Liver (tissue), 9 donors: ENCODE data around the gene ZFAND3. TPM values are rescaled to one million over a fixed set of nuclear protein-coding genes. Genes with fewer than 3 reads are reported as not detected.

Experiments
- DNase-seq: peaks from one replicate; pipeline ENCODE4 v3.0.0-alpha.2; 2017; ENCODE audit warnings: low spot score
- H3K27ac ChIP-seq, 2 donors: one replicate each; pipeline ENCODE4 v1.7.0; 2013; ENCODE audit warnings: inconsistent platforms in 2 of 2, low read length in 2 of 2, control low read depth in 1 of 2, low read depth in 1 of 2, mild to moderate bottlenecking in 1 of 2
- H3K27me3 ChIP-seq, 4 donors: one replicate each; pipeline versions ENCODE4 v1.6.1 to v1.7.0; 2013; ENCODE audit warnings: low read length in 3 of 4, inconsistent platforms in 1 of 4, mild to moderate bottlenecking in 1 of 4, moderate library complexity in 1 of 4; ENCODE audit not compliant: control insufficient read depth in 4 of 4, insufficient read depth in 4 of 4
- H3K36me3 ChIP-seq, 4 donors: one replicate each; pipeline versions ENCODE4 v1.6.1 to v1.7.0; 2013; ENCODE audit warnings: low read length in 3 of 4, mild to moderate bottlenecking in 3 of 4, low read depth in 1 of 4, moderate library complexity in 1 of 4; ENCODE audit not compliant: control insufficient read depth in 4 of 4, insufficient read depth in 3 of 4
- H3K4me1 ChIP-seq, 4 donors: one replicate each; pipeline versions ENCODE4 v1.6.1 to v1.7.0; 2013; ENCODE audit warnings: low read length in 3 of 4, mild to moderate bottlenecking in 3 of 4, moderate library complexity in 1 of 4; ENCODE audit not compliant: control insufficient read depth in 4 of 4, insufficient read depth in 4 of 4
- H3K4me3 ChIP-seq, 3 donors: one replicate each; pipeline versions ENCODE4 v1.6.1 to v1.7.0; 2013; ENCODE audit warnings: low read length in 3 of 3, control low read depth in 1 of 3, low read depth in 1 of 3, mild to moderate bottlenecking in 1 of 3
- H3K9ac ChIP-seq, 2 donors: one replicate each; pipeline ENCODE4 v1.7.0; 2013; ENCODE audit warnings: low read length in 2 of 2, mild to moderate bottlenecking in 2 of 2, moderate library complexity in 2 of 2, control low read depth in 1 of 2, low read depth in 1 of 2
- H3K9me3 ChIP-seq, 4 donors: one replicate each; pipeline versions ENCODE4 v1.6.1 to v1.7.0; 2013; ENCODE audit warnings: low read length in 3 of 4; ENCODE audit not compliant: control insufficient read depth in 4 of 4
- GABPA ChIP-seq, 2 donors: IDR thresholded peaks in 1 of 2; conservative IDR thresholded peaks in 1 of 2; 2 replicates each; pipeline ENCODE4 v1.6.1; 2016; ENCODE audit warnings: antibody characterized with exemption in 2 of 2, mild to moderate bottlenecking in 1 of 2, moderate library complexity in 1 of 2
- HNF4A ChIP-seq, 2 donors: conservative IDR thresholded peaks; 2 replicates each; pipeline ENCODE4 v1.6.1; 2016; ENCODE audit warnings: antibody characterized with exemption in 2 of 2, mild to moderate bottlenecking in 2 of 2
- JUND ChIP-seq, 2 donors: IDR thresholded peaks; 2 replicates each; pipeline ENCODE4 v1.6.1; 2016; ENCODE audit warnings: antibody characterized with exemption in 2 of 2
- RAD21 ChIP-seq, 2 donors: IDR thresholded peaks; 2 replicates each; pipeline ENCODE4 v1.6.1; 2016; ENCODE audit warnings: antibody characterized with exemption in 2 of 2, mild to moderate bottlenecking in 2 of 2
- RXRA ChIP-seq, 2 donors: IDR thresholded peaks; 2 replicates each; pipeline ENCODE4 v1.6.1; 2017 to 2018; ENCODE audit warnings: antibody characterized with exemption in 2 of 2, mild to moderate bottlenecking in 1 of 2
- TAF1 ChIP-seq: conservative IDR thresholded peaks from 2 replicates; pipeline ENCODE4 v1.6.1; 2016; ENCODE audit warnings: antibody characterized with exemption, mild to moderate bottlenecking
- YY1 ChIP-seq: IDR thresholded peaks from 2 replicates; pipeline ENCODE4 v1.6.1; 2016; ENCODE audit warnings: antibody characterized with exemption, mild to moderate bottlenecking
- ZBTB33 ChIP-seq: IDR thresholded peaks from 2 replicates; pipeline ENCODE4 v1.6.1; 2016; ENCODE audit warnings: antibody characterized with exemption
- WGBS: extraction: QIAGEN DNeasy Blood & Tissue Kit; methylation state at CpG from one replicate; pipeline ENCODE4 v1.1.7; 2013; 5-methylcytosine and 5-hydroxymethylcytosine counted together
- polyA plus RNA-seq, 2 donors: library from polyadenylated mRNA; stranded (reverse) in 1 of 2; unstranded in 1 of 2; fragments of 200-250 nt in 1 of 2; fragments of >200 nt in 1 of 2; fragmentation: Nextera tagmentation in 1 of 2; extraction: Ambion mirVana in 1 of 2; gene quantifications; one replicate each; pipeline versions ENCODE4 v1.2.1 to v1.2.3, GENCODE V29; 2013 to 2015
- total RNA-seq, 2 donors: library from RNA; depleted of rRNA; stranded (reverse); fragments of >200 nt; gene quantifications; one replicate each; pipeline ENCODE4 v1.2.3, GENCODE V29; 2014
- TF ChIP-seq, protein P1 (sequence below): IDR thresholded peaks from 2 replicates; pipeline ENCODE4 v1.6.1; 2016; ENCODE audit warnings: antibody characterized with exemption, mild to moderate bottlenecking
- donor health status: healthy.
- donor health status: healthy.
- donor health status: healthy.
- donor health status: healthy.
- donor health status: healthy.

ZFAND3 gene
- total and polyA plus RNA-seq, 4 donors: 7.7 to 37.5 (median 23.1) TPM

- H3K9ac ChIP-seq: no peak overlapping the region
- no peaks in the 10 kb centered on the region for H3K36me3 ChIP-seq
- DNase-seq: no peak
- H3K4me1 ChIP-seq: peaks cover 14 to 51% (median 42%) of the 10 kb centered on the region in 4 donors
- no peak overlapping the region for H3K27ac ChIP-seq
- H3K27me3 ChIP-seq: no peaks in the 10 kb centered on the region
- H3K4me3 ChIP-seq: no peak overlapping the region
- WGBS: 96% methylated on average over 2 of the region's 2 CpGs
- no peak for TF ChIP-seq GABPA (IDR thresholded peaks at IDR 0.05 in 1 of 2, conservative IDR thresholded peaks at IDR 0.05 in 1 of 2)
- TF ChIP-seq, protein P1, sequence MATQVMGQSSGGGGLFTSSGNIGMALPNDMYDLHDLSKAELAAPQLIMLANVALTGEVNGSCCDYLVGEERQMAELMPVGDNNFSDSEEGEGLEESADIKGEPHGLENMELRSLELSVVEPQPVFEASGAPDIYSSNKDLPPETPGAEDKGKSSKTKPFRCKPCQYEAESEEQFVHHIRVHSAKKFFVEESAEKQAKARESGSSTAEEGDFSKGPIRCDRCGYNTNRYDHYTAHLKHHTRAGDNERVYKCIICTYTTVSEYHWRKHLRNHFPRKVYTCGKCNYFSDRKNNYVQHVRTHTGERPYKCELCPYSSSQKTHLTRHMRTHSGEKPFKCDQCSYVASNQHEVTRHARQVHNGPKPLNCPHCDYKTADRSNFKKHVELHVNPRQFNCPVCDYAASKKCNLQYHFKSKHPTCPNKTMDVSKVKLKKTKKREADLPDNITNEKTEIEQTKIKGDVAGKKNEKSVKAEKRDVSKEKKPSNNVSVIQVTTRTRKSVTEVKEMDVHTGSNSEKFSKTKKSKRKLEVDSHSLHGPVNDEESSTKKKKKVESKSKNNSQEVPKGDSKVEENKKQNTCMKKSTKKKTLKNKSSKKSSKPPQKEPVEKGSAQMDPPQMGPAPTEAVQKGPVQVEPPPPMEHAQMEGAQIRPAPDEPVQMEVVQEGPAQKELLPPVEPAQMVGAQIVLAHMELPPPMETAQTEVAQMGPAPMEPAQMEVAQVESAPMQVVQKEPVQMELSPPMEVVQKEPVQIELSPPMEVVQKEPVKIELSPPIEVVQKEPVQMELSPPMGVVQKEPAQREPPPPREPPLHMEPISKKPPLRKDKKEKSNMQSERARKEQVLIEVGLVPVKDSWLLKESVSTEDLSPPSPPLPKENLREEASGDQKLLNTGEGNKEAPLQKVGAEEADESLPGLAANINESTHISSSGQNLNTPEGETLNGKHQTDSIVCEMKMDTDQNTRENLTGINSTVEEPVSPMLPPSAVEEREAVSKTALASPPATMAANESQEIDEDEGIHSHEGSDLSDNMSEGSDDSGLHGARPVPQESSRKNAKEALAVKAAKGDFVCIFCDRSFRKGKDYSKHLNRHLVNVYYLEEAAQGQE: no peak
- TF ChIP-seq TAF1: no peak
- no peak for TF ChIP-seq JUND (IDR thresholded peaks at IDR 0.05)
- TF ChIP-seq HNF4A (conservative IDR thresholded peaks at IDR 0.05): no peak
- no peak for TF ChIP-seq YY1
- no peak for TF ChIP-seq RAD21 (IDR thresholded peaks at IDR 0.05)
- no peaks in the 10 kb centered on the region for H3K9me3 ChIP-seq
These were observed 165.1 kb downstream of the ZFAND3 start for GRCh38 chr6:37984578-37984977.

GRCh38 chr6:37985355-37985754 lies 165.8 kb downstream of the ZFAND3 start:
- Histone ChIP-seq H3K36me3 (no peaks in the 10 kb centered on the region), H3K27ac (no peak overlapping the region), H3K27me3 (no peaks in the 10 kb centered on the region), H3K4me3 (no peak overlapping the region), H3K4me1 (peaks cover 14 to 51% (median 39%) of the 10 kb centered on the region in 4 donors), H3K9ac (no peak overlapping the region), H3K9me3 (no peaks in the 10 kb centered on the region)
- no peak for DNase-seq
- TF ChIP-seq ZBTB33: no peak
- TF ChIP-seq RAD21 (IDR thresholded peaks at IDR 0.05): no peak
- TF ChIP-seq, protein P1: no peak
- no peak for TF ChIP-seq YY1
- TF ChIP-seq RXRA (IDR thresholded peaks at IDR 0.05): no peak
- 92% methylated on average over 7 of the region's 7 CpGs for WGBS
